HepG2 (cell line): ENCODE data around the gene KRTCAP3. TPM values are rescaled to one million over a fixed set of nuclear protein-coding genes. Genes with fewer than 3 reads are reported as not detected.

Experiments used
- BCL3 ChIP-seq: sonication (generic); formaldehyde crosslinking; IDR thresholded peaks from 2 replicates; pipeline ENCODE4 v1.5.1; 2020; ENCODE audit warnings: mild to moderate bottlenecking, missing genetic modification reagents, moderate library complexity
- BCL6 ChIP-seq: IDR thresholded peaks from 2 replicates; pipeline ENCODE4 v1.6.1; 2016; ENCODE audit warnings: missing genetic modification reagents, missing compliant biosample characterization
- CSRNP2 ChIP-seq: sonication (generic); formaldehyde crosslinking; conservative IDR thresholded peaks from 2 replicates; pipeline ENCODE4 v1.8.0; 2022; ENCODE audit warnings: low read depth, missing genetic modification reagents
- HNF4A ChIP-seq: sonication (generic); formaldehyde crosslinking; IDR thresholded peaks from 2 replicates; pipeline ENCODE4 v1.4.0; 2020; ENCODE audit warnings: missing genetic modification reagents
- KMT2A ChIP-seq: sonication (generic); formaldehyde crosslinking; IDR thresholded peaks from 2 replicates; pipeline ENCODE4 v1.4.0; 2020; ENCODE audit warnings: missing genetic modification reagents
- MAFF ChIP-seq: IDR thresholded peaks from 2 replicates; pipeline ENCODE4 v1.6.1; 2011; ENCODE audit warnings: low read depth, low read length, improper control_type of control experiment
- NFKBIZ ChIP-seq: IDR thresholded peaks from 2 replicates; pipeline ENCODE4 v1.6.1; 2018; ENCODE audit warnings: missing genetic modification reagents, missing compliant biosample characterization
- PREB ChIP-seq: sonication (generic); formaldehyde crosslinking; IDR thresholded peaks from 2 replicates; pipeline ENCODE4 v1.4.0; 2020; ENCODE audit warnings: missing genetic modification reagents
- TEF ChIP-seq: sonication (generic); formaldehyde crosslinking; IDR thresholded peaks from 2 replicates; pipeline ENCODE4 v1.5.0; 2020; ENCODE audit warnings: missing genetic modification reagents
- THYN1 ChIP-seq: sonication (generic); formaldehyde crosslinking; IDR thresholded peaks from 2 replicates; pipeline ENCODE4 v1.8.1; 2023; ENCODE audit warnings: low read depth, mild to moderate bottlenecking, moderate library complexity, missing genetic modification reagents, borderline replicate concordance
- ZKSCAN1 ChIP-seq: fragments of 150-350 bp; IDR thresholded peaks from 2 replicates; pipeline ENCODE4 v1.6.1; 2014; ENCODE audit warnings: low read length
- ZNF460 ChIP-seq: sonication (generic); formaldehyde crosslinking; IDR thresholded peaks from 2 replicates; pipeline ENCODE4 v1.5.1; 2020; ENCODE audit warnings: missing genetic modification reagents, mild to moderate bottlenecking, borderline replicate concordance
- ZNF577 ChIP-seq: sonication (generic); formaldehyde crosslinking; IDR thresholded peaks from 2 replicates; pipeline ENCODE4 v1.4.0; 2020; ENCODE audit warnings: mild to moderate bottlenecking, low read depth, missing genetic modification reagents, borderline replicate concordance
- ZNF687 ChIP-seq: sonication (generic); formaldehyde crosslinking; IDR thresholded peaks from 2 replicates; pipeline ENCODE4 v1.5.1; 2020; ENCODE audit warnings: mild to moderate bottlenecking, missing genetic modification reagents, moderate library complexity
- ZNF784 ChIP-seq: sonication (generic); formaldehyde crosslinking; IDR thresholded peaks from 2 replicates; pipeline ENCODE4 v1.5.1; 2020; ENCODE audit warnings: missing genetic modification reagents, mild to moderate bottlenecking, borderline replicate concordance
- polyA plus RNA-seq, 8 experiments: library from polyadenylated mRNA; depleted of rRNA in 3 of 8; stranded (reverse) in 7 of 8; unstranded in 1 of 8; fragments of >200 nt; fragmentation: Illumina TruSeq in 4 of 8; extraction: Trizol in 4 of 8; gene quantifications; 2 replicates each; pipeline versions ENCODE4 v1.2.1 to v1.2.3, GENCODE V29; 2011 to 2016; ENCODE audit warnings: low read depth in 4 of 8, missing spikeins in 1 of 8, mixed read lengths in 1 of 8; ENCODE audit not compliant: insufficient read depth in 1 of 8
- total RNA-seq, 5 experiments: library from RNA; depleted of rRNA; stranded (reverse); fragments of >200 nt; fragmentation: Illumina TruSeq; extraction: Trizol; gene quantifications; 2 replicates each; pipeline ENCODE4 v1.2.3, GENCODE V29; 2016; ENCODE audit warnings: low read depth in 1 of 5
- TF ChIP-seq, protein P1 (sequence below): sonication (generic); formaldehyde crosslinking; IDR thresholded peaks from 2 replicates; pipeline ENCODE4 v1.5.1; 2020; ENCODE audit warnings: missing genetic modification reagents, mild to moderate bottlenecking, borderline replicate concordance
- TF ChIP-seq, protein P2 (sequence below): sonication (generic); formaldehyde crosslinking; IDR thresholded peaks from 2 replicates; pipeline ENCODE4 v1.8.1; 2023; ENCODE audit warnings: mild to moderate bottlenecking, missing genetic modification reagents, borderline replicate concordance

The KRTCAP3 gene
- total and polyA plus RNA-seq, 2 of the 13 experiments (the other 11 are each of a cell fraction or from before 2014, with no cell fraction given) = 2.1 to 4.5 TPM

- TF ChIP-seq PREB (CRISPR knock-in tag) (peak; percentile 74; the same call in 1 of the 2 replicates), HNF4A (CRISPR knock-in tag) (peak; percentile 38; the same call in 1 of the 2 replicates), TEF (CRISPR knock-in tag) (no peak; the same call in 1 of the 2 replicates), KMT2A (CRISPR knock-in tag) (peak; percentile 74), BCL3 (no peak), ZNF784 (CRISPR knock-in tag) (no peak), ZKSCAN1 (peak; percentile 41; the same call in 1 of the 2 replicates), NFKBIZ (CRISPR knock-in tag) (0 out of 2 replicates have a peak, but pooled peaks have one; percentile 17), MAFF (no peak), BCL6 (no peak), CSRNP2 (no peak), ZNF687 (peak; percentile 86), ZNF460 (no peak), THYN1 (CRISPR knock-in tag) (no peak), ZNF577 (CRISPR knock-in tag) (0 out of 2 replicates have a peak, but pooled peaks have one; percentile 64)
- TF ChIP-seq, protein P1, sequence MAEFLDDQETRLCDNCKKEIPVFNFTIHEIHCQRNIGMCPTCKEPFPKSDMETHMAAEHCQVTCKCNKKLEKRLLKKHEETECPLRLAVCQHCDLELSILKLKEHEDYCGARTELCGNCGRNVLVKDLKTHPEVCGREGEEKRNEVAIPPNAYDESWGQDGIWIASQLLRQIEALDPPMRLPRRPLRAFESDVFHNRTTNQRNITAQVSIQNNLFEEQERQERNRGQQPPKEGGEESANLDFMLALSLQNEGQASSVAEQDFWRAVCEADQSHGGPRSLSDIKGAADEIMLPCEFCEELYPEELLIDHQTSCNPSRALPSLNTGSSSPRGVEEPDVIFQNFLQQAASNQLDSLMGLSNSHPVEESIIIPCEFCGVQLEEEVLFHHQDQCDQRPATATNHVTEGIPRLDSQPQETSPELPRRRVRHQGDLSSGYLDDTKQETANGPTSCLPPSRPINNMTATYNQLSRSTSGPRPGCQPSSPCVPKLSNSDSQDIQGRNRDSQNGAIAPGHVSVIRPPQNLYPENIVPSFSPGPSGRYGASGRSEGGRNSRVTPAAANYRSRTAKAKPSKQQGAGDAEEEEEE = no peak
- TF ChIP-seq, protein P2, sequence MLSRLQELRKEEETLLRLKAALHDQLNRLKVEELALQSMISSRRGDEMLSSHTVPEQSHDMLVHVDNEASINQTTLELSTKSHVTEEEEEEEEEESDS (CRISPR knock-in tag) = no peak
Measured at GRCh38 chr2:27428978-27429541, 13.1 kb upstream of the KRTCAP3 start (continued).
